Activated naive CD8-positive, alpha-beta T cell treated with anti-CD3 and anti-CD28 coated beads, Interleukin-2, amount 50 U/mL, for 16 hours (primary cell): ENCODE data around the gene C18orf63.
A peak's percentile ranks its signal among the peaks of the same experiment; 100 is the strongest.
"Not testable (repeated sequence)": the region's sequence is repeated elsewhere in the genome, so short reads cannot be mapped to it uniquely, and the experiment has no call there.

Source experiments
- DNase-seq: peaks from one replicate; pipeline ENCODE4 v3.0.0-alpha.2; 2020; ENCODE audit warnings: low read depth, low spot score

C18orf63 gene

DNA sequence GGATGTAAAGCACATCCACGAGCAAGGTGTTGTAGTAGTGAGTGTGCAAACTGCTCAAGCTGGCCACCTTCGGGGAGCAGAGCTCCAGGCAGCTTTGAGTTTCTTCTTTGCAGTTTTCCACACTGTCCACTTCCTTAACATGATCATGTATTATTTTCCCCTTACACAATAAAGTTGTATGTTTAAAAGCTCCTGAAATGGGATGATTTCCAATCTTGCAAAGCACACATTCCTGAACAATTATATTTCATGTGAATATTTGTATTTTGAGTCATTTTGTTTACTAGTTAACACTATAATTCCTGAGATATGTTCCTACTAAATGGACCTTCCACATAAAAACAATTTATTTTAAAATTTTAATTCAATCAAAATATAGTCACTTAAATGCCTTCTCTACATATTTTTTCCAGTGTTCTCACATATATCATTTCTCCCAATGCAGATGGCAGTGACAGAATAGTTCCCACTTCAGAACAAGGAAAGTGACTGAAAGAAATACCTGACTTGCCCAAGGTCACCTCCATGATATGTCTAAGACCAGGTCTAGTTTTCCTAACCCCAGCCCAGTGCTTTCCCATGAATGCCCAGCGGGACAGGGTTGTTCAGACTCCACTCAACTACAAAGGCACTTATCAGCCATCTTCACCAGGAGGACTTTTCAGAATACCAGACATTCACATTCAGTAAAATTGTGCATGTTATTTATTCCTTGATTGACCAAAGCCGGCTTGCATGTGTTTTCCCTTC, 29.4 kb upstream of the C18orf63 start:
- DNase-seq = no peak

DNA sequence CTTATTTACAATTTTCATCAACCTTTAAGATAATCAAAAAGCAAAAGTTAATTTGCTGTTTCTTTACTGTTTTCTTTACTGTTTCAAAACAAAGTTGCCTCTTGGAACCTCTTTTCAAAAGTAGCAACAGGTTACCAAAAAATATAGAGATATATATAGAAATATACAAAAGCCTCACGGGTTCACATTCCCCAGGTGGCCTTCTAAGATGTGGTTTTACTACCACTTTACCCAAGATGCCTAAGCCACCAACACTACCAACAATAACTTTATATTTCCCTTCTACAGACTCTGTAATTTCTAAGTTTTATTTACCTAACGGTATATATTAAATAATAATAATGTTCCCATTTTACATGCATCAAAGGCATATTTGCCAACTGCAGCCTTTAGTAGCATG, 28.8 kb upstream of the C18orf63 start:
- no peak for DNase-seq

GRCh38 chr18:74288041-74288440, 27.6 kb upstream of the C18orf63 start:
- no peak for DNase-seq

DNA sequence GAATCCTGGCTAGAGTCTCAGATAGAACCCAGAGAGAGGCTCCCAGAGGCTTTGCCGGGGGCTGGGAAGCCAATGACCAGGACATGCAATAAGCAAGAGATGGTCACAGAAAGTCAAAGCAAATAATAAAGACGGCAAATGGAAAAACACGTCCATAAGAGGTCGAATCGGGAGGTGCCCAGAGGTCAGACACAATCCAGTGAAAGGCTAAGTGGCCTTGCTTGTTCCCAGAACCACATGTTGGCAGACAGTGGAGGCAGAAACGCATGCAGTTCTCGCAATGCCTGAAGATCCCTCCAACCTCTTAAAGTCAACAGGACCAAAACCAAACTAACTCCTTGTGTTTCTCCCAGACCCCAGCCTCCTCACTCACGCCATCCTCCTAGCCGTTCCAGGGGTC, 26.9 kb upstream of the C18orf63 start:
- DNase-seq = no peak

- no peak for DNase-seq
These were observed 26.5 kb upstream of the C18orf63 start for GRCh38 chr18:74289137-74289536.

- DNase-seq = no peak
These were observed 25.6 kb upstream of the C18orf63 start for GRCh38 chr18:74290021-74290420.

- no peak for DNase-seq
These were observed 24.7 kb upstream of the C18orf63 start for GRCh38 chr18:74290794-74291471.

DNA sequence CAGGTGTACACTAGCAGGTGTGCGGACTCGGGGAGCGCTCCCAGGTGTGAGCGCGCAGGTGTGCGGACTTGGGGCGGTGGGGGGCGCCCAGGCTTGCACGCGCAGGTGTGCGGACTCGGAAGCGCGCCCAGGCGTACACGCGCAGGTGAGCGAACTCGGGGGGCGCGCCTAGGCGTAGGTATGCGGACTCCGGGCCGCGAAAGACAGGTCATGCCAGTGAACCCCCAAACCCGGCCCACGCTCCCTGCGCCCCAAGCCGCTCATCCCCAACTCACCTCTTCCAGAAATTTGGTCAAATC, 24.2 kb upstream of the C18orf63 start:
- DNase-seq = no peak

- DNase-seq = peak; percentile 97
These were observed 23.7 kb upstream of the C18orf63 start, which contains the start of gene CYB5A for GRCh38 chr18:74291771-74292540. Gene CYB5A (minus strand): TSS chr18:74291963. CDS start chr18:74291875, 88 bp downstream.

DNA sequence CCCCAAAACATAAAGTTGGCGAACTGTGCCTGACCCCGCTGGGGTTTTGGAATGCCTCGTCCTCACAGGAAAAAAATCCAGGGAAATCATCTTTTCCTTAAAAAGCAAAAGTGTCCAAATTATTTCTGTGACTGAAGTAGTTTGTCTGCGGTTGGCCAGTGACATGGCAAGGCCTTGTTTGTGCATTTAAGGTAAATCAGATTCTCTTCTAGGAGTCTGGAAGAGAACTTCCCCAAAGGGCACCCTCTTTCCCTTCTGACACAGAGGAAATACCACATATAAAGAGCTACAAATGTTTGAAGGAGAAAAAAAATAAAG, 23.1 kb upstream of the C18orf63 start:
- DNase-seq = no peak

DNA sequence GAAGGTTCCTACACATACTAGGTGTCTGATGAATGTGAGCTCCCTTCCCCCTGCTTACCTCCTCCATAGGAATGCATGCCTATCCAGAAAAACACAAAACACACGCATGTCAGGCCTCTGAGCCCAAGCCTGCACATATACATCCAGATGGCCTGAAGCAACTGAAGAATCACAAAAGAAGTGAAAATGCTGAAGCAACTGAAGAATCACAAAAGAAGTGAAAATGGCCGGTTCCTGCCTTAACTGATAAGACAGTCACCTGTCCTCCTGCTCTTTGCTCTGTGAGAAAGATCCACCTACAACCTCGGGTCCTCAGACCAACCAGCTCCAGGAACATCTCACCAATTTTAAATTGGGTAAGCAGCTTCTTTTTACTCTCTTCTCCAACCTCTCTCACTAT, 22.7 kb upstream of the C18orf63 start:
- DNase-seq = not testable (repeated sequence)

- DNase-seq = no peak
These were observed 21.1 kb upstream of the C18orf63 start for GRCh38 chr18:74294526-74294925.

DNA sequence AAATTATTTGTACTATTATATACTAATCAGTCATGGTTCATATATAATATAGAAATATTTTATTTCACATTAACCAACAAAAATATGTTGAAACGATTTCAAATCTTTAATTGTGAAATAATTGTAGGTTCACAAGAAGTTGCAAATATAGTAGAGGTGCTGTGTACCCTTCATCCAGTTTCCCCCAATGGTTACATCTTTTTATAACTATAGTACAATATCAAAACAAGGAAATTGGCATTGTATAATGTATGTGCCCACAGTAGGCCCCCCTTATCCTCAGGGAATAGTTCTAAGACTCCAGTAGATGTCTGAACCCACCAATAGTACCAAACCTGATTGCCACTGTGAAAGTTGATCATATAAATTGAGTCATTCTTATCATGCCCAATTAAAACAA, 16.5 kb upstream of the C18orf63 start:
- DNase-seq = no peak

DNA sequence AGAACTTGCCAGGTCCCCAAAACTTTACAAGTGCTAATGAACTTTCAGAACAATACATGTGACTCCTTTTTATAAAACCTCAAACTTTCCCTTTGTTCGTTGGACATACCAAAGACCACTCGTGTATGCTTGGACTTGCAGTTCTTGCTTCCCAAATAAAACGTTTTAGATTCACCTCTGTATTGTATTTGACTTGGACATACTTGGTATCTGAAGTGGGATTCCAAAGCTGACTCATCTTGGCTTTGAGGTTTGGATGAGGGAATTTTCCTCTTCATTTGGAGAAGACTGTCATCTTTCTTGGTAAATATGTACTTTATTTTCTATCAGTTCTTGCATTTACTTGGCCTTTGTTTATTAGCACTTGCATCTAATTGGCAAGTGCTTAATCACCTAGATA, 15.9 kb upstream of the C18orf63 start:
- DNase-seq = no peak

GRCh38 chr18:74303306-74303705, 12.3 kb upstream of the C18orf63 start:
- DNase-seq = no peak

DNA sequence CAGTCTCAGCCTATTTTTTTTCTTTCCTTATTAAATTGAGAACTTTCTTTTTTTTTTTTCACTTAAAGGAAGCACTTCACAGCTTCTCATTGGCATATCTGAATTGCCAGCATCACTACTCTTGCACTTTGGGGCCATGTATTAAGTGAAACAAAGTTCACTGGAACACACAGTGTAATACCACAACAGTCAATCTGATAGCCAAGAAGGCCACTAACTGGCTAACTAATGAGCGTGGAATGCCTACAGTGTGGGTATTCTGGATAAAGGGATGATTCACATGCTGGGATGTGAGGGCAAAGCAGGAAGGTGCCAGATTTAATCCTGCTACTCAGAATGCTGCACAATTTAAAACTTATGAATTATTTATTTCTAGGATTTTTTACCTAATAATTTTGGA, 11.7 kb upstream of the C18orf63 start:
- no peak for DNase-seq

DNA sequence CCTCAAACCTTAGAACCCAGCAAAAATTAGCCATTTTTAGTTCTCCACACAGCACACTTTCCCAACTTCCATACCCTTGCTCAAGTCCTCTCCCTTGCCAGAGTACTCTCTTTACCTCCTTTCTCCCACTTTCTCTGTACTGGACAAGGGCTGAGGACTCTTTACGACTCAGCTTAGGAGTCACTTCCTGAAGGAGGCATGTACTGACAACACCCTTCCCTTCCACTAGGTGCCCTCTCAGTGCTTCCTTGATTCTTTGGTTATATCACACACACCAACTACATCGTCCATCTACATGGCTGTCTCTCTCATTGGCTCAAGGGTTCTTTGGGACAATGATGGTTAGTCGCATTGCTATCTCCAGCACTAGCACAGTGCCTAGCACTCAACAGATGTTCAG, 5.2 kb upstream of the C18orf63 start:
- no peak for DNase-seq

DNA sequence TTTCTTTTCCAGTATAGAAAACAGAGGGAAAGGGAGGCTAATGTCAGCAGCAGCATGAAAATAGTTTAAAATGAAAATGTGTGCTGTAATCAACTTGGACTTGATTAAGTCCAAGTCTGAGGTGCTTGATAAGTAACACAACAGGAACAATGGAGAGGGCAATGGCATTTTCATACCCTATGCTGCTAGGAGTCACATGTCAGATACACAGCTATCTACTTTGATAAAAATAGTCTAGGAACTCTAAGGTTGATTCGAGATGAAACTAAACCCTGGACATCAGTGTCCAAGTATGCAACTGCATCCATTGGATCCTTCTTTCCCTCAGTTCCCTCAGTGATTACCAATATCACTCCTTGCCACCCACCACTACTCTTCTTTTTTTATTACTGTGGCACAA, 4.6 kb upstream of the C18orf63 start:
- no peak for DNase-seq

GRCh38 chr18:74314759-74315463, 728 bp upstream of the C18orf63 start:
- DNase-seq = no peak

- DNase-seq = no peak
These were observed 875 bp downstream of the C18orf63 start for GRCh38 chr18:74316257-74317170.

GRCh38 chr18:74326231-74326630, 10.6 kb downstream of the C18orf63 start:
- no peak for DNase-seq
